GM12878 (cell line): ENCODE measurements around the gene MRPL38. TPM values are rescaled to one million over a fixed set of nuclear protein-coding genes. Genes with fewer than 3 reads are reported as not detected.

Source experiments
- ATAC-seq: fragments of 200-7000 bp; cut with Tn5 transposase; 3 replicates; pipeline ENCODE4 v1.9.1; 2020; ENCODE audit warnings: mild to moderate bottlenecking, moderate library complexity
- BruUV-seq: library from RNA; stranded (reverse); fragments of 400-500 nt; replicated peaks from 2 replicates; lab custom pipeline; 2021; lab: Mats Ljungman, UMichigan
- CTCF ChIA-PET: fragments of 300-600 bp; sonication (Branson Sonifier 250); formaldehyde crosslinking; extraction: SDS; loops from one replicate; lab custom pipeline; 2021; ENCODE audit warnings: inconsistent platforms; lab: Yijun Ruan, JAX
- POLR2A ChIA-PET: fragments of 350-600 bp; formaldehyde crosslinking; extraction: SDS; loops from one replicate; lab custom pipeline; 2021; ENCODE audit warnings: inconsistent platforms; lab: Charles Lee
- RAD21 ChIA-PET: fragments of 300-600 bp; sonication (Branson Sonifier 250); formaldehyde crosslinking; loops from one replicate; lab custom pipeline; 2023; ENCODE audit warnings: antibody characterized with exemption; ENCODE audit not compliant: unreplicated experiment; lab: Charles Lee
- SMC1A ChIA-PET: fragments of 300-600 bp; sonication (Branson Sonifier 250); formaldehyde crosslinking; loops from one replicate; lab custom pipeline; 2023; ENCODE audit not compliant: unreplicated experiment, uncharacterized antibody; lab: Charles Lee
- DNase-seq: peaks from one replicate; pipeline ENCODE4 v3.0.0-alpha.2; 2011; ENCODE audit warnings: low read depth, low spot score
- FAIRE-seq: peaks from 3 replicates; lab custom pipeline; 2011; peaks lifted over from hg19 to GRCh38; lab: Jason Lieb, UNC
- H2AFZ ChIP-seq: 2 replicates; pipeline ENCODE4 v1.6.0; 2011; ENCODE audit warnings: low read depth, low read length, control low read depth; ENCODE audit not compliant: control insufficient read depth
- H3K27ac ChIP-seq: 2 replicates; pipeline ENCODE4 v1.5.1; 2011; ENCODE audit warnings: control low read depth; ENCODE audit not compliant: control insufficient read depth, insufficient read depth
- H3K27me3 ChIP-seq, 2 experiments: replicated peaks in 1 of 2; 2 replicates each; pipeline versions ENCODE4 v1.6.0 to v1.6.1; 2011; ENCODE audit warnings: low read length in 1 of 2; ENCODE audit not compliant: control insufficient read depth in 2 of 2, insufficient read depth in 2 of 2
- H3K36me3 ChIP-seq, 2 experiments: 2 replicates each; pipeline ENCODE4 v1.5.1; 2011; ENCODE audit warnings: low read length in 1 of 2; ENCODE audit not compliant: control insufficient read depth in 2 of 2, insufficient read depth in 2 of 2
- H3K4me1 ChIP-seq: 2 replicates; pipeline ENCODE4 v1.6.1; 2011; ENCODE audit warnings: mild to moderate bottlenecking, low read length, moderate library complexity, mixed read lengths; ENCODE audit not compliant: control insufficient read depth, insufficient read depth
- H3K4me2 ChIP-seq: 2 replicates; pipeline ENCODE4 v1.6.0; 2011; ENCODE audit warnings: control low read depth; ENCODE audit not compliant: control insufficient read depth, insufficient read depth
- H3K4me3 ChIP-seq: fragments of 200-600 bp; sonication (generic); 2 replicates; pipeline ENCODE4 v1.5.1; 2016
- H3K79me2 ChIP-seq: 2 replicates; pipeline ENCODE4 v1.6.0; 2011; ENCODE audit warnings: low read length; ENCODE audit not compliant: control insufficient read depth, insufficient read depth
- H3K9ac ChIP-seq: 2 replicates; pipeline ENCODE4 v1.8.0; 2011; ENCODE audit warnings: low read length, control low read depth, mixed read lengths; ENCODE audit not compliant: control insufficient read depth, insufficient read depth
- H3K9me3 ChIP-seq: replicated peaks from 3 replicates; pipeline ENCODE4 v1.5.1; 2011; ENCODE audit warnings: mild to moderate bottlenecking, low read length; ENCODE audit not compliant: control insufficient read depth, insufficient read depth
- H4K20me1 ChIP-seq: 2 replicates; pipeline ENCODE4 v1.6.0; 2011; ENCODE audit not compliant: control insufficient read depth, insufficient read depth
- BHLHE40 ChIP-seq, 2 experiments: fragments of 450-650 bp in 1 of 2; IDR thresholded peaks; 2 replicates each; pipeline ENCODE4 v1.6.1; 2011 to 2017; ENCODE audit warnings: low read depth in 2 of 2, borderline replicate concordance in 1 of 2, improper control_type of control experiment in 1 of 2, low read length in 1 of 2, mild to moderate bottlenecking in 1 of 2
- CHD1 ChIP-seq: IDR thresholded peaks from 2 replicates; pipeline ENCODE4 v1.6.1; 2012; ENCODE audit warnings: low read depth, low read length, improper control_type of control experiment
- EP300 ChIP-seq, 2 experiments: fragments of 150-350 bp in 1 of 2; IDR thresholded peaks; 2 replicates each; pipeline ENCODE4 v1.6.1; 2011 to 2012; ENCODE audit warnings: low read depth in 2 of 2, low read length in 2 of 2, borderline replicate concordance in 1 of 2, improper control_type of control experiment in 1 of 2, inconsistent platforms in 1 of 2; ENCODE audit not compliant: control insufficient read depth in 1 of 2
- ESRRA ChIP-seq: IDR thresholded peaks from 2 replicates; pipeline ENCODE4 v1.6.1; 2012; ENCODE audit warnings: mild to moderate bottlenecking, low read length, improper control_type of control experiment
- FOXM1 ChIP-seq: IDR thresholded peaks from 2 replicates; pipeline ENCODE4 v1.6.1; 2012; ENCODE audit warnings: low read depth, mild to moderate bottlenecking, inconsistent platforms, low read length, moderate library complexity
- NBN ChIP-seq: fragments of 450-650 bp; IDR thresholded peaks from 2 replicates; pipeline ENCODE4 v1.6.1; 2016
- PML ChIP-seq: IDR thresholded peaks from 2 replicates; pipeline ENCODE4 v1.6.1; 2012; ENCODE audit warnings: low read length, inconsistent platforms
- POLR2AphosphoS2 ChIP-seq: IDR thresholded peaks from 2 replicates; pipeline ENCODE4 v1.6.1; 2011; ENCODE audit warnings: low read depth, mild to moderate bottlenecking, low read length, improper control_type of control experiment, moderate library complexity
- SIN3A ChIP-seq: IDR thresholded peaks from 2 replicates; pipeline ENCODE4 v1.6.1; 2012; ENCODE audit warnings: low read depth, low read length, improper control_type of control experiment
- STAT1 ChIP-seq: fragments of 450-650 bp; conservative IDR thresholded peaks from 2 replicates; pipeline ENCODE4 v1.6.1; 2014; ENCODE audit warnings: antibody characterized with exemption, mild to moderate bottlenecking
- WGBS: methylation state at CpG from one replicate; pipeline ENCODE4 v1.1.6; 2016; ENCODE audit warnings: low lambda C conversion rate; ENCODE audit not compliant: insufficient replicate concordance, insufficient coverage; ENCODE audit errors: missing lambda C conversion rate; 5-methylcytosine and 5-hydroxymethylcytosine counted together
- in situ Hi-C: fragments of 300-500 bp; cut with MboI; formaldehyde crosslinking; loops from 9 replicates; pipeline ENCODE4 v1.14.3; 2018; ENCODE audit warnings: mixed read lengths
- intact Hi-C: fragments of 100-400 bp; cut with micrococcal nuclease; formaldehyde crosslinking; loops from one replicate; pipeline ENCODE4 v1.14.2; 2022; ENCODE audit not compliant: unreplicated experiment
- polyA plus RNA-seq, 11 experiments: library from polyadenylated mRNA; depleted of rRNA in 4 of 11; unstranded in 6 of 11; stranded (reverse) in 5 of 11; fragments of >200 nt; fragmentation: Nextera tagmentation in 4 of 11; fragmentation: Illumina TruSeq in 1 of 11; extraction: Ambion mirVana in 4 of 11; extraction: Trizol in 1 of 11; gene quantifications; 1 replicate in 1 of 11; 2 replicates in 10 of 11; pipeline versions ENCODE4 v1.2.1 to v1.2.3, GENCODE V29; 2011 to 2016; ENCODE audit warnings: inconsistent platforms in 2 of 11, missing spikeins in 2 of 11, low read depth in 1 of 11
- total RNA-seq, 4 experiments: library from RNA; depleted of rRNA in 3 of 4; stranded (reverse); fragments of >200 nt in 3 of 4; fragmentation: Illumina TruSeq in 1 of 4; extraction: Trizol in 1 of 4; gene quantifications; 2 replicates each; pipeline versions ENCODE4 v1.2.1 to v1.2.3, GENCODE V29; 2013 to 2021
- TF ChIP-seq, protein P1 (sequence below): fragments of 150-350 bp; IDR thresholded peaks from 2 replicates; pipeline ENCODE4 v1.6.1; 2014; ENCODE audit warnings: mild to moderate bottlenecking, low read depth, low read length
- TF ChIP-seq, protein P2 (sequence below): fragments of 450-650 bp; IDR thresholded peaks from 2 replicates; pipeline ENCODE4 v1.6.1; 2018; ENCODE audit warnings: borderline replicate concordance, mild to moderate bottlenecking; ENCODE audit not compliant: partially characterized antibody

The MRPL38 gene
- total and polyA plus RNA-seq, 10 of the 15 experiments (the other 5 are each of a cell fraction or from before 2014, with no cell fraction given), result 6.6 to 205 (median 53.1) TPM

DNA sequence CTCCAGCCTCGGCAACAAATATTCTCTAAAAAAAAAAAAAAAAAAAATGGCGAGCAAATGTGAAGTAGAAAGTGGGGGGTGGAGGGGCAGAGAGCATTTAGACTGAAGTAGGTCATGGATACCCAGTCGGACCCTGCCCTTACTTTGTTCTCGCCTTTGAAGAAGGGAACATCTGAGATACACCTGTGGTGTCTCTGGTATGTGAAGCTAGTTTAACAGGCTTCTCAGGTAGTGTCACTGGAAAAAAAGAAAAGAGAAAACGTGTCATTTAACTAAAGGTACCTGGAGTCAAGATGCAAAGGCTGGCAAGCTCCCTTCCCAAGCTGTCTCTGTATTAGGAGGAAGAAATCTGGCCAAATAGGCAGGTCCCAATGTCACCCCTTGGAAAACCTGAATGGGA is 28.2 kb upstream of the MRPL38 start:
- TF ChIP-seq BHLHE40 (IDR thresholded peaks at IDR 0.05; ENCODE audit: borderline replicate concordance in 1 of 2, low read depth in 2 of 2, low read length in 1 of 2), result no peak
- TF ChIP-seq SIN3A, result no peak
- no peak for TF ChIP-seq PML
- no peak for TF ChIP-seq NBN
- TF ChIP-seq ESRRA, result no peak
- H3K9ac ChIP-seq, result no peak overlapping the region
- H3K4me2 ChIP-seq, result no peak overlapping the region
- no peak overlapping the region for H2AFZ ChIP-seq
- no peaks in the 10 kb centered on the region for H3K9me3 ChIP-seq
- H4K20me1 ChIP-seq, result no peaks in the 10 kb centered on the region
- DNase-seq, result no peak
- in situ Hi-C loops (no loop called here), intact Hi-C loops (no loop called here)
- no peaks in the 10 kb centered on the region for H3K4me1 ChIP-seq
- 64% methylated on average over 5 of the region's 5 CpGs for WGBS
- no TSS peak for BruUV-seq
- ChIA-PET CTCF (no interaction called here), POLR2A (no interaction called here), RAD21 (no interaction called here), SMC1A (no interaction called here)
- FAIRE-seq, result no peak
- no peak overlapping the region for H3K4me3 ChIP-seq
- H3K27me3 ChIP-seq, result no peaks in the 10 kb centered on the region
- H3K36me3 ChIP-seq, result no peaks in the 10 kb centered on the region
- H3K27ac ChIP-seq, result no peak overlapping the region
- ATAC-seq, result no peak
- no peaks in the 10 kb centered on the region for H3K79me2 ChIP-seq

DNA sequence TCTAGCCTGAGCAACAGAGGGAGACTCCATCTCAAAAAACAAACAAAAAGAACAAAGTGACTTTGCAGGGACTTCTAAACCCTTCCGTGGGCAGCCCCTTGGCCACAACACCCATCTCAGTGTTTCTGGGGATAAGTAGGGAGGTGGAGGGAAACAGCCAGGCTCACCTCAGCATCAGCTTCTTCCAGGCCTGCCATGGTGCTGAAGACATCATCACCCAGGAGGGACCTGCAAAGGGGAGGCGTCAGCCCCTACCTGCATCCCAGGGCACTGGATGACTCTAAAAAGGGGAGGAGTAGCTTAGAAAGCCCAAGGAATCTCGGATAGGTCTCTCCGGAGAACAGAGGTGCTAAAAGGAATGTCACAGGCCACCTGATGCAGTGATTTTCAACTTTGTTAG is 26.4 kb upstream of the MRPL38 start:
- TF ChIP-seq EP300 (IDR thresholded peaks at IDR 0.05; ENCODE audit: borderline replicate concordance in 1 of 2, control insufficient read depth in 1 of 2, low read depth in 2 of 2, low read length in 2 of 2) (no peak), STAT1 (no peak), NBN (no peak), FOXM1 (no peak), CHD1 (no peak), POLR2AphosphoS2 (no peak)
- TF ChIP-seq, protein P1, sequence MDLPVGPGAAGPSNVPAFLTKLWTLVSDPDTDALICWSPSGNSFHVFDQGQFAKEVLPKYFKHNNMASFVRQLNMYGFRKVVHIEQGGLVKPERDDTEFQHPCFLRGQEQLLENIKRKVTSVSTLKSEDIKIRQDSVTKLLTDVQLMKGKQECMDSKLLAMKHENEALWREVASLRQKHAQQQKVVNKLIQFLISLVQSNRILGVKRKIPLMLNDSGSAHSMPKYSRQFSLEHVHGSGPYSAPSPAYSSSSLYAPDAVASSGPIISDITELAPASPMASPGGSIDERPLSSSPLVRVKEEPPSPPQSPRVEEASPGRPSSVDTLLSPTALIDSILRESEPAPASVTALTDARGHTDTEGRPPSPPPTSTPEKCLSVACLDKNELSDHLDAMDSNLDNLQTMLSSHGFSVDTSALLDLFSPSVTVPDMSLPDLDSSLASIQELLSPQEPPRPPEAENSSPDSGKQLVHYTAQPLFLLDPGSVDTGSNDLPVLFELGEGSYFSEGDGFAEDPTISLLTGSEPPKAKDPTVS, result no peak
- TF ChIP-seq, protein P2, sequence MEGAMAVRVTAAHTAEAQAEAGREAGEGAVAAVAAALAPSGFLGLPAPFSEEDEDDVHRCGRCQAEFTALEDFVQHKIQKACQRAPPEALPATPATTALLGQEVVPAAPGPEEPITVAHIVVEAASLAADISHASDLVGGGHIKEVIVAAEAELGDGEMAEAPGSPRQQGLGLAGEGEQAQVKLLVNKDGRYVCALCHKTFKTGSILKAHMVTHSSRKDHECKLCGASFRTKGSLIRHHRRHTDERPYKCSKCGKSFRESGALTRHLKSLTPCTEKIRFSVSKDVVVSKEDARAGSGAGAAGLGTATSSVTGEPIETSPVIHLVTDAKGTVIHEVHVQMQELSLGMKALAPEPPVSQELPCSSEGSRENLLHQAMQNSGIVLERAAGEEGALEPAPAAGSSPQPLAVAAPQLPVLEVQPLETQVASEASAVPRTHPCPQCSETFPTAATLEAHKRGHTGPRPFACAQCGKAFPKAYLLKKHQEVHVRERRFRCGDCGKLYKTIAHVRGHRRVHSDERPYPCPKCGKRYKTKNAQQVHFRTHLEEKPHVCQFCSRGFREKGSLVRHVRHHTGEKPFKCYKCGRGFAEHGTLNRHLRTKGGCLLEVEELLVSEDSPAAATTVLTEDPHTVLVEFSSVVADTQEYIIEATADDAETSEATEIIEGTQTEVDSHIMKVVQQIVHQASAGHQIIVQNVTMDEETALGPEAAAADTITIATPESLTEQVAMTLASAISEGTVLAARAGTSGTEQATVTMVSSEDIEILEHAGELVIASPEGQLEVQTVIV, result no peak
- H3K9ac ChIP-seq, result no peak overlapping the region
- no TSS peak for BruUV-seq
- no peak overlapping the region for H3K4me3 ChIP-seq
- no peaks in the 10 kb centered on the region for H3K9me3 ChIP-seq
- no peaks in the 10 kb centered on the region for H3K27me3 ChIP-seq
- no peak overlapping the region for H2AFZ ChIP-seq
- intact Hi-C loops (no loop called here), in situ Hi-C loops (no loop called here)
- 70% methylated on average over 4 of the region's 4 CpGs for WGBS
- ChIA-PET POLR2A (interaction anchor here (0.7 kb wide), 1 partner anchor 22 kb away, joined by 5 read pairs; no protein-coding TSS in a partner anchor), RAD21 (no interaction called here), CTCF (interaction anchor here (1.3 kb wide), 1 partner anchor 25 kb away, joined by 3 read pairs; no protein-coding TSS in a partner anchor), SMC1A (no interaction called here)
- no peak overlapping the region for H3K4me2 ChIP-seq
- no peaks in the 10 kb centered on the region for H3K36me3 ChIP-seq
- ATAC-seq, result no peak
- FAIRE-seq, result no peak
- H3K4me1 ChIP-seq, result no peaks in the 10 kb centered on the region
- no peak for DNase-seq
- no peaks in the 10 kb centered on the region for H3K79me2 ChIP-seq
- H3K27ac ChIP-seq, result no peak overlapping the region
- H4K20me1 ChIP-seq, result no peaks in the 10 kb centered on the region
